Neural progenitor cell (in vitro differentiated cells): Measurements from ENCODE around the gene PCCB. TPM values are rescaled to one million over a fixed set of nuclear protein-coding genes. Genes with fewer than 3 reads are reported as not detected.
"Not testable (repeated sequence)": the region's sequence is repeated elsewhere in the genome, so short reads cannot be mapped to it uniquely, and the experiment has no call there.

Source experiments
- DNase-seq: peaks from one replicate; pipeline ENCODE4 v3.0.0-alpha.2; 2016; ENCODE audit warnings: low spot score
- H2AFZ ChIP-seq: fragments of 200-600 bp; sonication (generic); replicated peaks from 2 replicates; pipeline ENCODE4 v1.6.1; 2016; ENCODE audit warnings: antibody characterized with exemption
- H3F3A ChIP-seq: fragments of 200-600 bp; sonication (generic); 2 replicates; pipeline ENCODE4 v1.6.1; 2016; ENCODE audit warnings: antibody characterized with exemption, low read depth
- H3K27ac ChIP-seq: fragments of 200-600 bp; sonication (generic); 2 replicates; pipeline ENCODE4 v1.5.1; 2016; ENCODE audit warnings: mild to moderate bottlenecking
- H3K27me3 ChIP-seq: fragments of 200-600 bp; sonication (generic); 2 replicates; pipeline ENCODE4 v1.6.1; 2016; ENCODE audit warnings: mild to moderate bottlenecking, moderate library complexity
- H3K36me3 ChIP-seq: fragments of 200-600 bp; sonication (generic); 2 replicates; pipeline ENCODE4 v1.5.1; 2016
- H3K4me1 ChIP-seq: fragments of 200-600 bp; sonication (generic); 2 replicates; pipeline ENCODE4 v1.6.1; 2016; ENCODE audit warnings: mixed run types
- H3K4me2 ChIP-seq: fragments of 200-600 bp; sonication (generic); 2 replicates; pipeline ENCODE4 v1.6.1; 2016
- H3K4me3 ChIP-seq: fragments of 200-600 bp; sonication (generic); 2 replicates; pipeline ENCODE4 v1.5.1; 2016
- H3K79me2 ChIP-seq: fragments of 200-600 bp; sonication (generic); 2 replicates; pipeline ENCODE4 v1.6.1; 2016; ENCODE audit warnings: low read depth
- H3K9ac ChIP-seq: fragments of 200-600 bp; sonication (generic); 2 replicates; pipeline ENCODE4 v1.6.1; 2016
- H3K9me3 ChIP-seq: fragments of 200-600 bp; sonication (generic); 2 replicates; pipeline ENCODE4 v1.5.1; 2016; ENCODE audit warnings: low read depth
- H4K20me1 ChIP-seq: fragments of 200-600 bp; sonication (generic); 2 replicates; pipeline ENCODE4 v1.6.1; 2016; ENCODE audit warnings: low read depth
- H3K27ac Mint-ChIP-seq: 3 replicates; pipeline ENCODE4 v1.8.0; 2021; ENCODE audit warnings: mixed read lengths
- H3K27me3 Mint-ChIP-seq: 2 replicates; pipeline ENCODE4 v1.8.0; 2022; ENCODE audit warnings: low read depth, mild to moderate bottlenecking, inconsistent platforms, moderate library complexity, mixed read lengths; ENCODE audit not compliant: insufficient read depth
- H3K36me3 Mint-ChIP-seq: 3 replicates; pipeline ENCODE4 v1.8.0; 2021; ENCODE audit warnings: mixed read lengths
- H3K4me1 Mint-ChIP-seq: 3 replicates; pipeline ENCODE4 v1.8.0; 2021; ENCODE audit warnings: mixed read lengths
- H3K4me3 Mint-ChIP-seq: 3 replicates; pipeline ENCODE4 v1.8.0; 2021; ENCODE audit warnings: mild to moderate bottlenecking, moderate library complexity, mixed read lengths
- H3K9me3 Mint-ChIP-seq: 3 replicates; pipeline ENCODE4 v1.8.0; 2020; ENCODE audit warnings: mixed read lengths
- CTCF ChIP-seq: fragments of 200-600 bp; sonication (generic); IDR thresholded peaks from 2 replicates; pipeline ENCODE4 v1.5.1; 2017; ENCODE audit warnings: antibody characterized with exemption, mild to moderate bottlenecking
- EZH2 ChIP-seq: fragments of 200-600 bp; sonication (generic); IDR thresholded peaks from 2 replicates; pipeline ENCODE4 v1.6.1; 2017; ENCODE audit warnings: antibody characterized with exemption, mild to moderate bottlenecking, moderate library complexity
- EZH2phosphoT487 ChIP-seq: fragments of 200-600 bp; sonication (generic); IDR thresholded peaks from 2 replicates; pipeline ENCODE4 v1.6.1; 2017; ENCODE audit warnings: antibody characterized with exemption
- total RNA-seq: library from RNA; depleted of rRNA; stranded (reverse); fragments of >200 nt; gene quantifications from 2 replicates; pipeline ENCODE4 v1.2.3, GENCODE V29; 2015; ENCODE audit warnings: low replicate concordance

Gene PCCB
- total RNA-seq, 1 donor from 2014 or later, result 83.4 TPM

DNA sequence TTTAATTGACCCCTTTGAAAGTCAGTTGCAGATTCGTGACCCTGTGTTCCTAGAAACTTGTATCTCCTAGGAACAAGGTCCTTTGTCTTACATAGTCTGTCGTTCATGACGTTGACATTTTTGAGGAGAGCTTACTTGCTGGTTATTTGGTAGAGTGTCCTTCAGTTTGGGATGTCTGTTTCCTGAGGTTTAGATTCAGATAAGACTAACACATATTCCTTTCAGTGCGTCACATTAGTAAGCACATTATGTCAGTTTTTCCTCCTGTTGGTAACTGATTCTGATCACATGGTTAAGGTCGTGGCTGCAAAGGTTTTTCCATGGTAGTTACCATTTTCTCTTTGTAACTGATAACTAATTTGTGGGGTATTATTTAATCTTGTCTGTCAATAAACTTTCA lies 80.8 kb downstream of the PCCB start:
- H3K9me3 Mint-ChIP-seq, result peaks cover 2% of the 10 kb centered on the region
- Histone ChIP-seq H3K4me1 (no peaks in the 10 kb centered on the region), H3K4me2 (no peak overlapping the region), H3K79me2 (no peaks in the 10 kb centered on the region), H3K9ac (no peak overlapping the region), H3F3A (no peaks in the 10 kb centered on the region), H3K9me3 (no peaks in the 10 kb centered on the region), H2AFZ (no peak overlapping the region), H3K4me3 (no peak overlapping the region), H4K20me1 (no peaks in the 10 kb centered on the region), H3K27ac (no peak overlapping the region), H3K27me3 (no peaks in the 10 kb centered on the region), H3K36me3 (no peaks in the 10 kb centered on the region)
- peaks cover 48% of the 10 kb centered on the region for H3K36me3 Mint-ChIP-seq
- no peak overlapping the region for H3K27ac Mint-ChIP-seq
- no peaks in the 10 kb centered on the region for H3K27me3 Mint-ChIP-seq
- no peak overlapping the region for H3K4me3 Mint-ChIP-seq
- TF ChIP-seq EZH2 (no peak), EZH2phosphoT487 (no peak), CTCF (no peak)
- no peaks in the 10 kb centered on the region for H3K4me1 Mint-ChIP-seq
- DNase-seq, result no peak

DNA sequence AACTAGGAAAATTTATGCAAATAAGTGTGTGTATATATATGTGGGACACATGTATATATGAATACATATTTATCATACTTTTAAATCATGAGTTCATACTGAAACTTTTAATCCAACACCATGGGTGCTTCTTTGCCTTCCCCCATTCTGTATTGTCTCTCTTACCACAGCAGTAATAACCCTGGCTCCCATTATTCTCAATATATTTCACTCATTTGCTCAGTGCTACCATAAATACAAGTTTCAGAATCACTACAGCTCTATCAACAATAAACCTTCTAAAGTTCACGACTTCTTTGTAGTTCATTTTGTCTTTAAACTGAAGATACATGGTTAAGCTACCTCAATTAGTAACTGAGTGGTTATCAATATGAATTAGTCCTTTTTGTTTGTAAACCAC lies 82.2 kb downstream of the PCCB start:
- Histone ChIP-seq H3K27ac (no peak overlapping the region), H3K27me3 (no peaks in the 10 kb centered on the region), H3K4me3 (no peak overlapping the region), H4K20me1 (no peaks in the 10 kb centered on the region), H3K36me3 (no peaks in the 10 kb centered on the region), H3K4me2 (no peak overlapping the region), H3K79me2 (no peaks in the 10 kb centered on the region), H2AFZ (no peak overlapping the region), H3K9me3 (no peaks in the 10 kb centered on the region), H3K9ac (no peak overlapping the region), H3F3A (no peaks in the 10 kb centered on the region), H3K4me1 (no peaks in the 10 kb centered on the region)
- TF ChIP-seq EZH2phosphoT487 (no peak), CTCF (no peak), EZH2 (no peak)
- H3K36me3 Mint-ChIP-seq, result peaks cover 37% of the 10 kb centered on the region
- no peaks in the 10 kb centered on the region for H3K4me1 Mint-ChIP-seq
- no peak overlapping the region for H3K4me3 Mint-ChIP-seq
- no peaks in the 10 kb centered on the region for H3K27me3 Mint-ChIP-seq
- no peaks in the 10 kb centered on the region for H3K9me3 Mint-ChIP-seq
- no peak for DNase-seq
- no peak overlapping the region for H3K27ac Mint-ChIP-seq

DNA sequence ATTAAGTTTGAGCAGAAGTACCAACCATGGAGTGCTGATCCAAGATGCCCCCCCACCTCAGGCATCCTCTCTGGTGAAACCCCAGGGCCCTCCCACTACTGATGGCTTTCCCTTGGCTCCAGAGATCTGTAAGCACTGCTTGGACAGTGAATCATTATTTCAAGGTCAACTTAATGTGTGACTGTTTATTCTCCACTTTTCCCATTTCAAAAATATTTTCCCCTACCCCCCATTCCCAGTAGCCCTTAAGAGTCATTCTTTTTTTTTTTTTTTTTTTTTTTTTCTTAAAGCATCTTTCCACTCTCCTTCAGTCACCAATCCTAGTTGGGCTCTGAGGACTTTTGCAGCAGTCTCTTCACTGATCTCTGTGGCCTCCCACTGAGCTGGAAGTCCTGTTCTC lies 82.6 kb downstream of the PCCB start:
- Histone ChIP-seq H3K4me2 (no peak overlapping the region), H3K4me1 (no peaks in the 10 kb centered on the region), H3K9me3 (no peaks in the 10 kb centered on the region), H3K27me3 (no peaks in the 10 kb centered on the region), H3K79me2 (no peaks in the 10 kb centered on the region), H3K4me3 (no peak overlapping the region), H3K36me3 (no peaks in the 10 kb centered on the region), H3F3A (no peaks in the 10 kb centered on the region), H4K20me1 (no peaks in the 10 kb centered on the region), H2AFZ (no peak overlapping the region), H3K9ac (no peak overlapping the region), H3K27ac (no peak overlapping the region)
- no peak for TF ChIP-seq EZH2
- TF ChIP-seq EZH2phosphoT487, result no peak
- TF ChIP-seq CTCF, result no peak
- Mint-ChIP-seq H3K27me3 (no peaks in the 10 kb centered on the region), H3K9me3 (no peaks in the 10 kb centered on the region), H3K36me3 (peaks cover 35% of the 10 kb centered on the region), H3K4me3 (no peak overlapping the region), H3K27ac (no peak overlapping the region), H3K4me1 (no peaks in the 10 kb centered on the region)
- no peak for DNase-seq

- H3K4me3 Mint-ChIP-seq, result no peak overlapping the region
- H3K36me3 ChIP-seq, result no peaks in the 10 kb centered on the region
- H3K79me2 ChIP-seq, result no peaks in the 10 kb centered on the region
- no peaks in the 10 kb centered on the region for H3F3A ChIP-seq
- H2AFZ ChIP-seq, result no peak overlapping the region
- no peak overlapping the region for H3K4me2 ChIP-seq
- H3K27ac ChIP-seq, result no peak overlapping the region
- DNase-seq, result no peak
- TF ChIP-seq EZH2phosphoT487 (no peak), CTCF (no peak), EZH2 (no peak)
- H3K4me3 ChIP-seq, result no peak overlapping the region
- no peaks in the 10 kb centered on the region for H3K27me3 ChIP-seq
- no peak overlapping the region for H3K9ac ChIP-seq
- peaks cover 28% of the 10 kb centered on the region for H3K36me3 Mint-ChIP-seq
- no peaks in the 10 kb centered on the region for H3K4me1 Mint-ChIP-seq
- no peak overlapping the region for H3K27ac Mint-ChIP-seq
- H3K27me3 Mint-ChIP-seq, result no peaks in the 10 kb centered on the region
- no peaks in the 10 kb centered on the region for H3K9me3 ChIP-seq
- no peaks in the 10 kb centered on the region for H3K9me3 Mint-ChIP-seq
- no peaks in the 10 kb centered on the region for H4K20me1 ChIP-seq
- no peaks in the 10 kb centered on the region for H3K4me1 ChIP-seq
Observed at GRCh38 chr3:136334209-136334608, 84.1 kb downstream of the PCCB start.

GRCh38 chr3:136334726-136335125 lies 84.6 kb downstream of the PCCB start:
- H3K79me2 ChIP-seq, H3K27me3 ChIP-seq, H3K4me3 Mint-ChIP-seq, H3K9ac ChIP-seq, H3K36me3 ChIP-seq, H4K20me1 ChIP-seq, H3F3A ChIP-seq, H3K4me2 ChIP-seq, H3K4me1 ChIP-seq, H3K4me1 Mint-ChIP-seq, DNase-seq, H2AFZ ChIP-seq, H3K9me3 Mint-ChIP-seq, H3K4me3 ChIP-seq, H3K9me3 ChIP-seq, H3K27me3 Mint-ChIP-seq, H3K27ac Mint-ChIP-seq, H3K27ac ChIP-seq: not testable (repeated sequence)
- H3K36me3 Mint-ChIP-seq, result peaks cover 28% of the 10 kb centered on the region
